H9 (cell line): Measurements from ENCODE around the gene SEMA3C. TPM values are rescaled to one million over a fixed set of nuclear protein-coding genes. Genes with fewer than 3 reads are reported as not detected.

ENCODE experiments used
- DNase-seq: peaks from one replicate; pipeline ENCODE4 v3.0.0-alpha.2; 2017
- H2AFZ ChIP-seq: one replicate; pipeline ENCODE4 v1.6.1; 2013; ENCODE audit warnings: mild to moderate bottlenecking, low read length, control low read depth, moderate library complexity
- H2AK5ac ChIP-seq: 2 replicates; pipeline ENCODE4 v1.6.1; 2013; ENCODE audit warnings: low read length, control low read depth, mixed read lengths; ENCODE audit not compliant: insufficient read length
- H2BK120ac ChIP-seq: one replicate; pipeline ENCODE4 v1.6.1; 2013; ENCODE audit warnings: low read depth, mild to moderate bottlenecking, low read length, control low read depth, inconsistent platforms; ENCODE audit not compliant: poor library complexity, severe bottlenecking
- H2BK12ac ChIP-seq: 2 replicates; pipeline ENCODE4 v1.6.1; 2013; ENCODE audit warnings: low read length, control low read depth, mixed read lengths, low read depth; ENCODE audit not compliant: insufficient read length
- H2BK15ac ChIP-seq: 2 replicates; pipeline ENCODE4 v1.6.1; 2013; ENCODE audit warnings: low read depth, low read length, control low read depth
- H2BK20ac ChIP-seq: one replicate; pipeline ENCODE4 v1.6.1; 2013; ENCODE audit warnings: low read depth, mild to moderate bottlenecking, low read length, control low read depth, inconsistent platforms; ENCODE audit not compliant: poor library complexity, severe bottlenecking
- H2BK5ac ChIP-seq: 2 replicates; pipeline ENCODE4 v1.6.1; 2013; ENCODE audit warnings: low read length, control low read depth, mixed read lengths; ENCODE audit not compliant: insufficient read length
- H3K14ac ChIP-seq: 2 replicates; pipeline ENCODE4 v1.6.1; 2013; ENCODE audit warnings: low read length, control low read depth; ENCODE audit not compliant: insufficient read depth
- H3K18ac ChIP-seq: 2 replicates; pipeline ENCODE4 v1.6.1; 2013; ENCODE audit warnings: low read depth, mild to moderate bottlenecking, mixed read lengths, low read length, control low read depth; ENCODE audit not compliant: insufficient read length
- H3K23ac ChIP-seq: 2 replicates; pipeline ENCODE4 v1.6.1; 2013; ENCODE audit warnings: low read length, control low read depth, mixed read lengths, low read depth; ENCODE audit not compliant: insufficient read length
- H3K23me2 ChIP-seq: 2 replicates; pipeline ENCODE4 v1.6.1; 2013; ENCODE audit warnings: low read depth, mild to moderate bottlenecking, mixed read lengths, low read length, control low read depth; ENCODE audit not compliant: insufficient read length, poor library complexity, severe bottlenecking
- H3K27ac ChIP-seq: 2 replicates; pipeline ENCODE4 v1.5.1; 2013; ENCODE audit warnings: low read length, control low read depth, mixed read lengths, low read depth; ENCODE audit not compliant: insufficient read length
- H3K27me3 ChIP-seq: 2 replicates; pipeline ENCODE4 v1.6.1; 2013; ENCODE audit warnings: low read length, control low read depth, inconsistent platforms; ENCODE audit not compliant: insufficient read depth
- H3K4ac ChIP-seq: 2 replicates; pipeline ENCODE4 v1.6.1; 2013; ENCODE audit warnings: low read depth, mild to moderate bottlenecking, control low read depth, inconsistent platforms, low read length, moderate library complexity
- H3K4me1 ChIP-seq: 2 replicates; pipeline ENCODE4 v1.6.1; 2013; ENCODE audit warnings: low read length, control low read depth, inconsistent platforms; ENCODE audit not compliant: insufficient read depth
- H3K4me2 ChIP-seq: 2 replicates; pipeline ENCODE4 v1.6.1; 2013; ENCODE audit warnings: low read length, control low read depth, mixed read lengths; ENCODE audit not compliant: insufficient read length, insufficient read depth
- H3K56ac ChIP-seq: 2 replicates; pipeline ENCODE4 v1.6.1; 2013; ENCODE audit warnings: low read depth, mild to moderate bottlenecking, mixed read lengths, low read length, control low read depth; ENCODE audit not compliant: insufficient read length
- H3K79me1 ChIP-seq: 2 replicates; pipeline ENCODE4 v1.6.1; 2013; ENCODE audit warnings: low read depth, mild to moderate bottlenecking, moderate library complexity, low read length, control low read depth, inconsistent platforms; ENCODE audit not compliant: insufficient read depth, poor library complexity, severe bottlenecking
- H3K79me2 ChIP-seq: 2 replicates; pipeline ENCODE4 v1.6.1; 2013; ENCODE audit warnings: low read length, control low read depth, inconsistent platforms; ENCODE audit not compliant: insufficient read depth
- H3K9ac ChIP-seq: 2 replicates; pipeline ENCODE4 v1.6.1; 2013; ENCODE audit warnings: low read length, control low read depth, mixed read lengths; ENCODE audit not compliant: insufficient read length; ENCODE audit errors: extremely low read depth
- H3K9me3 ChIP-seq: one replicate; pipeline ENCODE4 v1.6.1; 2013; ENCODE audit warnings: low read depth, low read length, inconsistent platforms; ENCODE audit not compliant: control insufficient read depth
- H3T11ph ChIP-seq: one replicate; pipeline ENCODE4 v1.6.1; 2013; ENCODE audit warnings: mild to moderate bottlenecking, low read length, control low read depth, inconsistent platforms
- H4K20me1 ChIP-seq: one replicate; pipeline ENCODE4 v1.6.1; 2013; ENCODE audit not compliant: control insufficient read depth, insufficient read length, insufficient read depth
- H4K5ac ChIP-seq: 2 replicates; pipeline ENCODE4 v1.6.1; 2013; ENCODE audit warnings: low read depth, mild to moderate bottlenecking, mixed read lengths, low read length, control low read depth; ENCODE audit not compliant: insufficient read length
- H4K8ac ChIP-seq: replicated peaks from 2 replicates; pipeline ENCODE4 v1.6.1; 2013; ENCODE audit warnings: low read length, control low read depth, mixed read lengths, low read depth; ENCODE audit not compliant: insufficient read length
- H4K91ac ChIP-seq: 2 replicates; pipeline ENCODE4 v1.6.1; 2013; ENCODE audit warnings: low read depth, mild to moderate bottlenecking, moderate library complexity, mixed read lengths, low read length, control low read depth; ENCODE audit not compliant: insufficient read length
- H3K27ac Mint-ChIP-seq, 3 experiments: 2 replicates in 2 of 3; 3 replicates in 1 of 3; pipeline ENCODE4 v1.8.0; 2020 to 2021; ENCODE audit warnings: mixed read lengths in 3 of 3, mild to moderate bottlenecking in 1 of 3, moderate library complexity in 1 of 3
- H3K27me3 Mint-ChIP-seq: 2 replicates; pipeline ENCODE4 v1.8.0; 2021; ENCODE audit warnings: low read depth, mild to moderate bottlenecking, moderate library complexity, mixed read lengths
- H3K36me3 Mint-ChIP-seq, 3 experiments: 2 replicates in 2 of 3; 3 replicates in 1 of 3; pipeline ENCODE4 v1.8.0; 2020 to 2021; ENCODE audit warnings: low read depth in 3 of 3, mixed read lengths in 3 of 3; ENCODE audit not compliant: insufficient read depth in 1 of 3
- H3K4me1 Mint-ChIP-seq, 2 experiments: 2 replicates each; pipeline ENCODE4 v1.8.0; 2020; ENCODE audit warnings: mixed read lengths in 2 of 2
- H3K4me3 Mint-ChIP-seq, 2 experiments: 2 replicates in 1 of 2; 3 replicates in 1 of 2; pipeline ENCODE4 v1.8.0; 2020 to 2021; ENCODE audit warnings: mild to moderate bottlenecking in 2 of 2, mixed read lengths in 2 of 2, moderate library complexity in 1 of 2
- H3K9me3 Mint-ChIP-seq, 2 experiments: 2 replicates in 1 of 2; 3 replicates in 1 of 2; pipeline ENCODE4 v1.8.0; 2020; ENCODE audit warnings: mild to moderate bottlenecking in 2 of 2, mixed read lengths in 2 of 2, moderate library complexity in 1 of 2
- CTCF ChIP-seq: fragments of 200-600 bp; sonication (generic); conservative IDR thresholded peaks from 3 replicates; pipeline ENCODE4 v1.8.0; 2021; ENCODE audit warnings: antibody characterized with exemption, mild to moderate bottlenecking
- WGBS: extraction: QIAGEN DNeasy Blood & Tissue Kit; methylation state at CpG from one replicate; pipeline ENCODE4 v1.1.7; 2013; ENCODE audit warnings: missing lambda C conversion rate, low lambda C conversion rate, mixed read lengths; ENCODE audit not compliant: insufficient read length; ENCODE audit errors: extremely low coverage; 5-methylcytosine and 5-hydroxymethylcytosine counted together
- total RNA-seq: library from RNA; stranded (reverse); gene quantifications from 2 replicates; pipeline ENCODE4 v1.2.1, GENCODE V29; 2021

SEMA3C gene
- total RNA-seq, 1 experiment from 2014 or later = 1.6 TPM

GRCh38 chr7:80729591-80730320, 189.1 kb downstream of the SEMA3C start:
- peaks cover 3% of the 10 kb centered on the region; the same call in 1 of the 2 replicates for H3K4me1 ChIP-seq
- no peak overlapping the region for H2BK5ac ChIP-seq
- no CpG with 5 or more reads among the region's 2 CpGs for WGBS
- H3K23ac ChIP-seq = no peak overlapping the region
- no peak overlapping the region for H2BK15ac ChIP-seq
- H3K18ac ChIP-seq = no peak overlapping the region
- no peaks in the 10 kb centered on the region for H3K79me1 ChIP-seq
- H2BK12ac ChIP-seq = no peak overlapping the region
- H3K14ac ChIP-seq = no peak overlapping the region
- no peak overlapping the region for H2BK20ac ChIP-seq
- H3K23me2 ChIP-seq = no peaks in the 10 kb centered on the region
- H3K27me3 ChIP-seq = no peaks in the 10 kb centered on the region; the same call in 1 of the 2 replicates
- H3T11ph ChIP-seq = no peak overlapping the region
- no peaks in the 10 kb centered on the region for H4K20me1 ChIP-seq
- no peak for DNase-seq
- Mint-ChIP-seq H3K36me3 (no peaks in the 10 kb centered on the region), H3K4me3 (no peak overlapping the region), H3K27ac (no peak overlapping the region), H3K27me3 (no peaks in the 10 kb centered on the region), H3K4me1 (peaks cover 22 to 36% of the 10 kb centered on the region in 2 experiments), H3K9me3 (no peaks in the 10 kb centered on the region; a peak in 1 of 5 replicates)
- no peak overlapping the region for H2AFZ ChIP-seq
- no peak overlapping the region for H4K5ac ChIP-seq
- no peaks in the 10 kb centered on the region for H3K79me2 ChIP-seq
- no peaks in the 10 kb centered on the region for H3K9me3 ChIP-seq
- H3K4ac ChIP-seq = no peak overlapping the region
- no peak overlapping the region for H4K8ac ChIP-seq
- no peak overlapping the region for H2AK5ac ChIP-seq
- H3K27ac ChIP-seq = no peak overlapping the region
- H2BK120ac ChIP-seq = no peak overlapping the region
- TF ChIP-seq CTCF = no peak
- H4K91ac ChIP-seq = no peak overlapping the region
- H3K56ac ChIP-seq = no peak overlapping the region
- H3K9ac ChIP-seq = no peak overlapping the region
- no peak overlapping the region for H3K4me2 ChIP-seq
